OCI-LY1 (cell line): ENCODE results near the gene PAPPA.

ENCODE experiments used
- H2AFZ ChIP-seq: fragments of 200-600 bp; sonication (generic), shearing (Covaris generic); 2 replicates; pipeline ENCODE4 v1.6.0; 2014; ENCODE audit warnings: antibody characterized with exemption, mild to moderate bottlenecking, low read length
- H3F3A ChIP-seq: fragments of 200-600 bp; sonication (generic), shearing (Covaris generic); 2 replicates; pipeline ENCODE4 v1.6.0; 2014; ENCODE audit warnings: mild to moderate bottlenecking, antibody characterized with exemption, low read length, moderate library complexity; ENCODE audit not compliant: insufficient read depth
- H3K27ac ChIP-seq: fragments of 200-600 bp; sonication (generic); 2 replicates; pipeline ENCODE4 v1.5.1; 2014; ENCODE audit warnings: low read length, mixed run types, mild to moderate bottlenecking, low read depth; ENCODE audit not compliant: poor library complexity, severe bottlenecking
- H3K27me3 ChIP-seq: fragments of 200-600 bp; sonication (generic); 2 replicates; pipeline ENCODE4 v1.6.0; 2014; ENCODE audit warnings: antibody characterized with exemption, mild to moderate bottlenecking, low read length, moderate library complexity; ENCODE audit not compliant: insufficient read depth
- H3K36me3 ChIP-seq: fragments of 200-600 bp; sonication (generic); 2 replicates; pipeline ENCODE4 v1.6.1; 2014; ENCODE audit warnings: mild to moderate bottlenecking, antibody characterized with exemption, low read length, moderate library complexity, mixed read lengths; ENCODE audit not compliant: insufficient read depth
- H3K4me1 ChIP-seq: fragments of 200-600 bp; sonication (generic); 2 replicates; pipeline ENCODE4 v1.5.1; 2014; ENCODE audit warnings: mild to moderate bottlenecking, low read length, moderate library complexity; ENCODE audit not compliant: insufficient read depth, severe bottlenecking
- H3K4me2 ChIP-seq: fragments of 200-600 bp; sonication (generic), shearing (Covaris generic); 2 replicates; pipeline ENCODE4 v1.6.1; 2014; ENCODE audit warnings: low read length
- H3K4me3 ChIP-seq: fragments of 200-600 bp; sonication (generic); 2 replicates; pipeline ENCODE4 v1.5.1; 2014; ENCODE audit warnings: low read length, low read depth, mild to moderate bottlenecking, mixed read lengths; ENCODE audit not compliant: poor library complexity, severe bottlenecking
- H3K79me2 ChIP-seq: fragments of 200-600 bp; shearing (Covaris generic); 2 replicates; pipeline ENCODE4 v1.6.1; 2016; ENCODE audit warnings: mixed run types, low read length, mixed read lengths; ENCODE audit not compliant: insufficient read depth
- H3K9ac ChIP-seq: fragments of 200-600 bp; sonication (generic), shearing (Covaris generic); 2 replicates; pipeline ENCODE4 v1.6.1; 2014; ENCODE audit warnings: mild to moderate bottlenecking, low read length, mixed read lengths
- H3K9me2 ChIP-seq: fragments of 200-600 bp; sonication (generic), shearing (Covaris generic); 2 replicates; pipeline ENCODE4 v1.6.1; 2014; ENCODE audit warnings: low read depth, mild to moderate bottlenecking, low read length, mixed read lengths
- H3K9me3 ChIP-seq: fragments of 200-600 bp; shearing (Covaris generic); 2 replicates; pipeline ENCODE4 v1.6.1; 2014; ENCODE audit warnings: low read length, mixed read lengths
- H4K20me1 ChIP-seq: fragments of 200-600 bp; sonication (generic), shearing (Covaris generic); 2 replicates; pipeline ENCODE4 v1.6.0; 2016; ENCODE audit warnings: mild to moderate bottlenecking, low read length; ENCODE audit not compliant: insufficient read depth
- EZH2 ChIP-seq: fragments of 200-600 bp; sonication (generic), shearing (Covaris generic); IDR thresholded peaks from 2 replicates; pipeline ENCODE4 v1.8.0; 2017; ENCODE audit warnings: borderline replicate concordance, mixed run types, mild to moderate bottlenecking, antibody characterized with exemption, low read length, moderate library complexity, mixed read lengths
- TF ChIP-seq, protein P1 (sequence below): fragments of 200-600 bp; sonication (generic), shearing (Covaris generic); IDR thresholded peaks from 2 replicates; pipeline ENCODE4 v1.5.1; 2017; ENCODE audit warnings: mild to moderate bottlenecking, antibody characterized with exemption, low read length, moderate library complexity, mixed read lengths

Gene PAPPA

GRCh38 chr9:116377179-116377798, 223.7 kb downstream of the PAPPA start:
- Histone ChIP-seq H3K27me3 (no peaks in the 10 kb centered on the region), H3K4me1 (no peaks in the 10 kb centered on the region), H4K20me1 (no peaks in the 10 kb centered on the region), H3K4me2 (no peak overlapping the region), H3F3A (no peaks in the 10 kb centered on the region), H3K9me2 (no peaks in the 10 kb centered on the region), H3K9me3 (no peaks in the 10 kb centered on the region), H3K9ac (no peak overlapping the region), H3K36me3 (no peaks in the 10 kb centered on the region), H2AFZ (no peak overlapping the region), H3K4me3 (no peak overlapping the region), H3K79me2 (no peaks in the 10 kb centered on the region), H3K27ac (no peak overlapping the region)
- TF ChIP-seq, protein P1, sequence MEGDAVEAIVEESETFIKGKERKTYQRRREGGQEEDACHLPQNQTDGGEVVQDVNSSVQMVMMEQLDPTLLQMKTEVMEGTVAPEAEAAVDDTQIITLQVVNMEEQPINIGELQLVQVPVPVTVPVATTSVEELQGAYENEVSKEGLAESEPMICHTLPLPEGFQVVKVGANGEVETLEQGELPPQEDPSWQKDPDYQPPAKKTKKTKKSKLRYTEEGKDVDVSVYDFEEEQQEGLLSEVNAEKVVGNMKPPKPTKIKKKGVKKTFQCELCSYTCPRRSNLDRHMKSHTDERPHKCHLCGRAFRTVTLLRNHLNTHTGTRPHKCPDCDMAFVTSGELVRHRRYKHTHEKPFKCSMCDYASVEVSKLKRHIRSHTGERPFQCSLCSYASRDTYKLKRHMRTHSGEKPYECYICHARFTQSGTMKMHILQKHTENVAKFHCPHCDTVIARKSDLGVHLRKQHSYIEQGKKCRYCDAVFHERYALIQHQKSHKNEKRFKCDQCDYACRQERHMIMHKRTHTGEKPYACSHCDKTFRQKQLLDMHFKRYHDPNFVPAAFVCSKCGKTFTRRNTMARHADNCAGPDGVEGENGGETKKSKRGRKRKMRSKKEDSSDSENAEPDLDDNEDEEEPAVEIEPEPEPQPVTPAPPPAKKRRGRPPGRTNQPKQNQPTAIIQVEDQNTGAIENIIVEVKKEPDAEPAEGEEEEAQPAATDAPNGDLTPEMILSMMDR = no peak
- no peak for TF ChIP-seq EZH2

DNA sequence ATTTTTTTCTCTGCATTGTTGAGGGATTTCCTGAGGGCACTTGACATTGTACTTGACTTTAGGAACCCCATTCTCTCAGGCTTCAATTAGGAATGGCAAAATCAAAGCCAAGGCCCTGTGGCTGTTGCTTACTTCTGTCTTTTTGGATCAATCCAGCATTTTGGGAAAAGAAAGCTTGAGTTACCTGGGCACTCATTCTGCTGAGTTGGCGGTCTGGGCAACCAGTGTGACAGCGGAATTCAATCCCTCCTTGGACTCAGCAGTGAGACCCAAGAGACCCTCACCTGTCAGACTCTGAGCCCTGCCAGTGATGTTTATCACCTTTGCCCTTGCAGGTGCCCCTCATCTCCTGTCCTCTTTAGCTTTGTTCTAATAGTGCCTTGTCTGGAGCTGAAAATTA, 225.3 kb downstream of the PAPPA start:
- no peak overlapping the region for H2AFZ ChIP-seq
- no peak overlapping the region for H3K9ac ChIP-seq
- TF ChIP-seq EZH2 = no peak
- TF ChIP-seq, protein P1 = no peak
- no peaks in the 10 kb centered on the region for H3K79me2 ChIP-seq
- H3K36me3 ChIP-seq = no peaks in the 10 kb centered on the region
- no peaks in the 10 kb centered on the region for H3K27me3 ChIP-seq
- no peak overlapping the region for H3K27ac ChIP-seq
- no peaks in the 10 kb centered on the region for H3K4me1 ChIP-seq
- no peaks in the 10 kb centered on the region for H4K20me1 ChIP-seq
- H3K4me3 ChIP-seq = no peak overlapping the region
- H3K9me2 ChIP-seq = no peaks in the 10 kb centered on the region
- no peaks in the 10 kb centered on the region for H3K9me3 ChIP-seq
- H3F3A ChIP-seq = no peaks in the 10 kb centered on the region
- no peak overlapping the region for H3K4me2 ChIP-seq

GRCh38 chr9:116379821-116380220, 226.2 kb downstream of the PAPPA start:
- no peaks in the 10 kb centered on the region for H3F3A ChIP-seq
- no peaks in the 10 kb centered on the region for H3K27me3 ChIP-seq
- H3K27ac ChIP-seq = no peak overlapping the region
- H3K9me2 ChIP-seq = no peaks in the 10 kb centered on the region
- H3K9ac ChIP-seq = no peak overlapping the region
- no peak for TF ChIP-seq EZH2
- TF ChIP-seq, protein P1 = no peak
- no peaks in the 10 kb centered on the region for H3K9me3 ChIP-seq
- no peaks in the 10 kb centered on the region for H4K20me1 ChIP-seq
- H3K79me2 ChIP-seq = no peaks in the 10 kb centered on the region
- H3K4me2 ChIP-seq = no peak overlapping the region
- H3K4me1 ChIP-seq = no peaks in the 10 kb centered on the region
- H2AFZ ChIP-seq = no peak overlapping the region
- no peak overlapping the region for H3K4me3 ChIP-seq
- H3K36me3 ChIP-seq = no peaks in the 10 kb centered on the region
